Testis (tissue), 2 donors: ENCODE data around the gene TAAR8.

Experiments used
- CTCF ChIP-seq, 3 experiments: fragments of 450-650 bp in 2 of 3; fragments of 200-600 bp in 1 of 3; sonication (generic) in 1 of 3; IDR thresholded peaks; one replicate each; pipeline ENCODE4 v1.5.1; 2016 to 2019; ENCODE audit warnings: antibody characterized with exemption in 3 of 3, mild to moderate bottlenecking in 2 of 3, moderate library complexity in 1 of 3
- POLR2A ChIP-seq: fragments of 450-650 bp; IDR thresholded peaks from one replicate; pipeline ENCODE4 v1.6.1; 2017; ENCODE audit warnings: antibody characterized with exemption, mild to moderate bottlenecking, moderate library complexity

DNA sequence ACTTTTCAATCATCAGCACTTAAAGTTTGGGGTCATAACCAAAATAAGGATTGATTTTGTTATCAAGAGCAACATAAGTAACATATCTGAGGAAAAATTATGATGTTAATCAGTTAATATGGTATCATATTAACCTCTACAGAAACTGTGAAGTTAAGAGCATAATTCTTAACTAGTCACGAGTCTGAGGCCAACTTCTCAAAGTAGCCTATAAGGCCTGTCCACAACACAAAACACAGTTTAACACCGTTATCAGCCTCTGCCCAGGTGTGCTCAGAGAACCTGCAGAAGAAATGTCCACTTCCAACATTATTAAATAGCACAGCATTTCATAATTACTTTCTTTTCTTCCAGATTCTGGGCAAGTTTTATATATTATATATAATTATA is 40.6 kb upstream of the TAAR8 start:
- TF ChIP-seq CTCF (IDR thresholded peaks at IDR 0.05) (no peak), POLR2A (no peak)
